HEK293 (cell line): ENCODE measurements around the gene AKAP5.

Experiments
- WT1 ChIP-seq: fragments of 450-650 bp; formaldehyde crosslinking; IDR thresholded peaks from 2 replicates; pipeline ENCODE4 v1.5.1; 2016; ENCODE audit warnings: missing biosample characterization, missing genetic modification characterization
- ZNF792 ChIP-seq: fragments of 450-650 bp; formaldehyde crosslinking; IDR thresholded peaks from 2 replicates; pipeline ENCODE4 v1.5.1; 2016; ENCODE audit warnings: missing biosample characterization, missing genetic modification characterization
- TF ChIP-seq, protein P1 (sequence below): fragments of 450-650 bp; formaldehyde crosslinking; IDR thresholded peaks from 2 replicates; pipeline ENCODE4 v1.5.1; 2016; ENCODE audit warnings: missing biosample characterization, missing genetic modification characterization
- TF ChIP-seq, protein P2 (sequence below): fragments of 450-650 bp; formaldehyde crosslinking; IDR thresholded peaks from 2 replicates; pipeline ENCODE4 v1.5.1; 2016; ENCODE audit warnings: missing biosample characterization, missing genetic modification characterization
- TF ChIP-seq, protein P3 (sequence below): fragments of 450-650 bp; formaldehyde crosslinking; IDR thresholded peaks from 2 replicates; pipeline ENCODE4 v1.5.1; 2016; ENCODE audit warnings: missing biosample characterization, missing genetic modification characterization
- TF ChIP-seq, protein P4 (sequence below): fragments of 450-650 bp; formaldehyde crosslinking; IDR thresholded peaks from 2 replicates; pipeline ENCODE4 v1.5.1; 2016; ENCODE audit warnings: missing biosample characterization, missing genetic modification characterization
- TF ChIP-seq, protein P5 (sequence below): sonication (generic); formaldehyde crosslinking; IDR thresholded peaks from 2 replicates; pipeline ENCODE4 v1.8.1; 2022; ENCODE audit warnings: mild to moderate bottlenecking, moderate library complexity, missing genetic modification reagents

DNA sequence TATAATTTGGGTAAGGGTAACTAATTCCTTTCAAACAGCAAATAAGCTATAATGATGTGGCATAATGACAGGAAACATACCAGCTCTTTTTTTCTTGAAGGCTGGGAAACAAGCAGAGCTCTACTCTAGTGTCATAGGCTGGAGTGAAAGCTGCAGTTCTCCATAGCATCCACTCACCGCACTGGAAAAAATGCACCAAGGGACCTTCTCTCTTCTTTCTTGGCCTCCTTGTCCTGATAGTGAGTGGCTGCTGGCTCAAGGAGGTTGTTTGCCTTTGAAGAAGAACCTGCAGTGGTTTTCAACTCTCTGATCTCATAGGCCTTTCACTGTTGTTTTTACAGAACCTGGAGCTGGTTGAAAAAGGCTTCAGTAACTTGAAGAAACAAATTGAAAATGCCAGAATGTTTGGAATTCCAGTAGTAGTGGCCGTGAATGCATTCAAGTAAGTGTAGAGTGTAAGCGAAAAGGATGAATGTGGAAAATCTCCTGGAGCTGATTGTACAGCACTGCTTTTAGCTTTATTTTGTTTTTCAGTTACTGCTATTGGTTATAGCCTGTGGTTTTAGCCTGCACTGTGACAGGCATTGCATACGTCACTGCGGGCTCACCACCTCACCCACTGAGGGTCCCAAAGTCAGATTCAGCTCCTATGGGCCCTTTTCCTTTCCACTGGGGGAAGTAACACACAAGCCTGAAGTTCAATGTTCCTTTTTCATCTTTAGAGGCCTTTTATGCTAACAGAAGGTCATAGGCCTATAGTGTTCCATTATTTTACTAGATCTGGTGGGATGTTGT lies 17.2 kb upstream of the AKAP5 start:
- TF ChIP-seq, protein P1, sequence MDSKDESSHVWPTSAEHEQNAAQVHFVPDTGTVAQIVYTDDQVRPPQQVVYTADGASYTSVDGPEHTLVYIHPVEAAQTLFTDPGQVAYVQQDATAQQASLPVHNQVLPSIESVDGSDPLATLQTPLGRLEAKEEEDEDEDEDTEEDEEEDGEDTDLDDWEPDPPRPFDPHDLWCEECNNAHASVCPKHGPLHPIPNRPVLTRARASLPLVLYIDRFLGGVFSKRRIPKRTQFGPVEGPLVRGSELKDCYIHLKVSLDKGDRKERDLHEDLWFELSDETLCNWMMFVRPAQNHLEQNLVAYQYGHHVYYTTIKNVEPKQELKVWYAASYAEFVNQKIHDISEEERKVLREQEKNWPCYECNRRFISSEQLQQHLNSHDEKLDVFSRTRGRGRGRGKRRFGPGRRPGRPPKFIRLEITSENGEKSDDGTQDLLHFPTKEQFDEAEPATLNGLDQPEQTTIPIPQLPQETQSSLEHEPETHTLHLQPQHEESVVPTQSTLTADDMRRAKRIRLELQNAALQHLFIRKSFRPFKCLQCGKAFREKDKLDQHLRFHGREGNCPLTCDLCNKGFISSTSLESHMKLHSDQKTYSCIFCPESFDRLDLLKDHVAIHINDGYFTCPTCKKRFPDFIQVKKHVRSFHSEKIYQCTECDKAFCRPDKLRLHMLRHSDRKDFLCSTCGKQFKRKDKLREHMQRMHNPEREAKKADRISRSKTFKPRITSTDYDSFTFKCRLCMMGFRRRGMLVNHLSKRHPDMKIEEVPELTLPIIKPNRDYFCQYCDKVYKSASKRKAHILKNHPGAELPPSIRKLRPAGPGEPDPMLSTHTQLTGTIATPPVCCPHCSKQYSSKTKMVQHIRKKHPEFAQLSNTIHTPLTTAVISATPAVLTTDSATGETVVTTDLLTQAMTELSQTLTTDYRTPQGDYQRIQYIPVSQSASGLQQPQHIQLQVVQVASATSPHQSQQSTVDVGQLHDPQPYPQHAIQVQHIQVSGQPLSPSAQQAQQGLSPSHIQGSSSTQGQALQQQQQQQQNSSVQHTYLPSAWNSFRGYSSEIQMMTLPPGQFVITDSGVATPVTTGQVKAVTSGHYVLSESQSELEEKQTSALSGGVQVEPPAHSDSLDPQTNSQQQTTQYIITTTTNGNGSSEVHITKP (tag by site-specific recombination): no peak
- TF ChIP-seq, protein P2, sequence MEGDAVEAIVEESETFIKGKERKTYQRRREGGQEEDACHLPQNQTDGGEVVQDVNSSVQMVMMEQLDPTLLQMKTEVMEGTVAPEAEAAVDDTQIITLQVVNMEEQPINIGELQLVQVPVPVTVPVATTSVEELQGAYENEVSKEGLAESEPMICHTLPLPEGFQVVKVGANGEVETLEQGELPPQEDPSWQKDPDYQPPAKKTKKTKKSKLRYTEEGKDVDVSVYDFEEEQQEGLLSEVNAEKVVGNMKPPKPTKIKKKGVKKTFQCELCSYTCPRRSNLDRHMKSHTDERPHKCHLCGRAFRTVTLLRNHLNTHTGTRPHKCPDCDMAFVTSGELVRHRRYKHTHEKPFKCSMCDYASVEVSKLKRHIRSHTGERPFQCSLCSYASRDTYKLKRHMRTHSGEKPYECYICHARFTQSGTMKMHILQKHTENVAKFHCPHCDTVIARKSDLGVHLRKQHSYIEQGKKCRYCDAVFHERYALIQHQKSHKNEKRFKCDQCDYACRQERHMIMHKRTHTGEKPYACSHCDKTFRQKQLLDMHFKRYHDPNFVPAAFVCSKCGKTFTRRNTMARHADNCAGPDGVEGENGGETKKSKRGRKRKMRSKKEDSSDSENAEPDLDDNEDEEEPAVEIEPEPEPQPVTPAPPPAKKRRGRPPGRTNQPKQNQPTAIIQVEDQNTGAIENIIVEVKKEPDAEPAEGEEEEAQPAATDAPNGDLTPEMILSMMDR (tag by site-specific recombination): no peak
- TF ChIP-seq, protein P3, sequence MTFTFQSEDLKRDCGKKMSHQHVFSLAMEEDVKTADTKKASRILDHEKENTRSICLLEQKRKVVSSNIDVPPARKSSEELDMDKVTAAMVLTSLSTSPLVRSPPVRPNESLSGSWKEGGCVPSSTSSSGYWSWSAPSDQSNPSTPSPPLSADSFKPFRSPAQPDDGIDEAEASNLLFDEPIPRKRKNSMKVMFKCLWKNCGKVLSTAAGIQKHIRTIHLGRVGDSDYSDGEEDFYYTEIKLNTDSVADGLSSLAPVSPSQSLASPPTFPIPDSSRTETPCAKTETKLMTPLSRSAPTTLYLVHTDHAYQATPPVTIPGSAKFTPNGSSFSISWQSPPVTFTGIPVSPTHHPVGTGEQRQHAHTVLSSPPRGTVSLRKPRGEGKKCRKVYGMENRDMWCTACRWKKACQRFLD (tag by site-specific recombination): no peak
- TF ChIP-seq, protein P4, sequence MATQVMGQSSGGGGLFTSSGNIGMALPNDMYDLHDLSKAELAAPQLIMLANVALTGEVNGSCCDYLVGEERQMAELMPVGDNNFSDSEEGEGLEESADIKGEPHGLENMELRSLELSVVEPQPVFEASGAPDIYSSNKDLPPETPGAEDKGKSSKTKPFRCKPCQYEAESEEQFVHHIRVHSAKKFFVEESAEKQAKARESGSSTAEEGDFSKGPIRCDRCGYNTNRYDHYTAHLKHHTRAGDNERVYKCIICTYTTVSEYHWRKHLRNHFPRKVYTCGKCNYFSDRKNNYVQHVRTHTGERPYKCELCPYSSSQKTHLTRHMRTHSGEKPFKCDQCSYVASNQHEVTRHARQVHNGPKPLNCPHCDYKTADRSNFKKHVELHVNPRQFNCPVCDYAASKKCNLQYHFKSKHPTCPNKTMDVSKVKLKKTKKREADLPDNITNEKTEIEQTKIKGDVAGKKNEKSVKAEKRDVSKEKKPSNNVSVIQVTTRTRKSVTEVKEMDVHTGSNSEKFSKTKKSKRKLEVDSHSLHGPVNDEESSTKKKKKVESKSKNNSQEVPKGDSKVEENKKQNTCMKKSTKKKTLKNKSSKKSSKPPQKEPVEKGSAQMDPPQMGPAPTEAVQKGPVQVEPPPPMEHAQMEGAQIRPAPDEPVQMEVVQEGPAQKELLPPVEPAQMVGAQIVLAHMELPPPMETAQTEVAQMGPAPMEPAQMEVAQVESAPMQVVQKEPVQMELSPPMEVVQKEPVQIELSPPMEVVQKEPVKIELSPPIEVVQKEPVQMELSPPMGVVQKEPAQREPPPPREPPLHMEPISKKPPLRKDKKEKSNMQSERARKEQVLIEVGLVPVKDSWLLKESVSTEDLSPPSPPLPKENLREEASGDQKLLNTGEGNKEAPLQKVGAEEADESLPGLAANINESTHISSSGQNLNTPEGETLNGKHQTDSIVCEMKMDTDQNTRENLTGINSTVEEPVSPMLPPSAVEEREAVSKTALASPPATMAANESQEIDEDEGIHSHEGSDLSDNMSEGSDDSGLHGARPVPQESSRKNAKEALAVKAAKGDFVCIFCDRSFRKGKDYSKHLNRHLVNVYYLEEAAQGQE: no peak
- TF ChIP-seq WT1 (tag by site-specific recombination) (no peak), ZNF792 (tag by site-specific recombination) (no peak)
- TF ChIP-seq, protein P5, sequence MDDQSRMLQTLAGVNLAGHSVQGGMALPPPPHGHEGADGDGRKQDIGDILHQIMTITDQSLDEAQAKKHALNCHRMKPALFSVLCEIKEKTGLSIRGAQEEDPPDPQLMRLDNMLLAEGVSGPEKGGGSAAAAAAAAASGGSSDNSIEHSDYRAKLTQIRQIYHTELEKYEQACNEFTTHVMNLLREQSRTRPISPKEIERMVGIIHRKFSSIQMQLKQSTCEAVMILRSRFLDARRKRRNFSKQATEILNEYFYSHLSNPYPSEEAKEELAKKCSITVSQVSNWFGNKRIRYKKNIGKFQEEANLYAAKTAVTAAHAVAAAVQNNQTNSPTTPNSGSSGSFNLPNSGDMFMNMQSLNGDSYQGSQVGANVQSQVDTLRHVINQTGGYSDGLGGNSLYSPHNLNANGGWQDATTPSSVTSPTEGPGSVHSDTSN (CRISPR knock-in tag): no peak
